EL (cell line): ENCODE data around the gene BCAR3.
"Not testable (repeated sequence)": the region's sequence is repeated elsewhere in the genome, so short reads cannot be mapped to it uniquely, and the experiment has no call there.

Experiments used
- DNase-seq: peaks from one replicate; pipeline ENCODE4 v3.0.0-alpha.2; 2016

BCAR3 gene

GRCh38 chr1:93667642-93668041 is 14.0 kb downstream of the BCAR3 start:
- DNase-seq, result no peak

GRCh38 chr1:93666613-93667384 is 14.8 kb downstream of the BCAR3 start:
- DNase-seq, result no peak

GRCh38 chr1:93665015-93665414 is 16.6 kb downstream of the BCAR3 start:
- DNase-seq, result peak; percentile 30

GRCh38 chr1:93663208-93663614 is 18.4 kb downstream of the BCAR3 start:
- DNase-seq, result no peak

GRCh38 chr1:93662481-93663207 is 19.0 kb downstream of the BCAR3 start:
- DNase-seq, result peak; percentile 71

- peak; percentile 85 for DNase-seq
Measured at GRCh38 chr1:93661829-93662474, 19.7 kb downstream of the BCAR3 start.

- DNase-seq, result not testable (repeated sequence)
Measured at GRCh38 chr1:93661341-93661740, 20.3 kb downstream of the BCAR3 start.

- DNase-seq, result no peak
Measured at GRCh38 chr1:93659822-93660503, 21.7 kb downstream of the BCAR3 start.

GRCh38 chr1:93658188-93658587 is 23.4 kb downstream of the BCAR3 start:
- DNase-seq, result no peak

- DNase-seq, result no peak
Measured at GRCh38 chr1:93656491-93656890, 25.1 kb downstream of the BCAR3 start.

- DNase-seq, result no peak
Measured at GRCh38 chr1:93653656-93654055, 28.0 kb downstream of the BCAR3 start.

GRCh38 chr1:93652323-93652949 is 29.2 kb downstream of the BCAR3 start:
- DNase-seq, result no peak

- no peak for DNase-seq
Measured at GRCh38 chr1:93651695-93652094, 29.9 kb downstream of the BCAR3 start.

- DNase-seq, result not testable (repeated sequence)
Measured at GRCh38 chr1:93650159-93650558, 31.5 kb downstream of the BCAR3 start.

- DNase-seq, result no peak
Measured at GRCh38 chr1:93649231-93649630, 32.4 kb downstream of the BCAR3 start.

GRCh38 chr1:93648656-93649055 is 33.0 kb downstream of the BCAR3 start:
- no peak for DNase-seq

- no peak for DNase-seq
Measured at GRCh38 chr1:93641527-93641926, 40.1 kb downstream of the BCAR3 start.

- no peak for DNase-seq
Measured at GRCh38 chr1:93640656-93641440, 40.8 kb downstream of the BCAR3 start.

GRCh38 chr1:93638981-93639380 is 42.7 kb downstream of the BCAR3 start:
- DNase-seq, result no peak

GRCh38 chr1:93638307-93638847 is 43.3 kb downstream of the BCAR3 start:
- no peak for DNase-seq

- no peak for DNase-seq
Measured at GRCh38 chr1:93636712-93637111, 44.9 kb downstream of the BCAR3 start.
